NB4 (cell line): ENCODE data around the gene FBXL12.

Source experiments
- MYC ChIP-seq: IDR thresholded peaks from 2 replicates; pipeline ENCODE4 v1.6.1; 2011; ENCODE audit warnings: low read depth, low read length
- POLR2A ChIP-seq: IDR thresholded peaks from 2 replicates; pipeline ENCODE4 v1.6.1; 2011; ENCODE audit warnings: mild to moderate bottlenecking; ENCODE audit not compliant: insufficient read length; ENCODE audit errors: extremely low read depth
- TF ChIP-seq, protein P1 (sequence below): IDR thresholded peaks from one replicate; pipeline ENCODE4 v1.5.1; 2012; ENCODE audit warnings: low read depth, low read length

DNA sequence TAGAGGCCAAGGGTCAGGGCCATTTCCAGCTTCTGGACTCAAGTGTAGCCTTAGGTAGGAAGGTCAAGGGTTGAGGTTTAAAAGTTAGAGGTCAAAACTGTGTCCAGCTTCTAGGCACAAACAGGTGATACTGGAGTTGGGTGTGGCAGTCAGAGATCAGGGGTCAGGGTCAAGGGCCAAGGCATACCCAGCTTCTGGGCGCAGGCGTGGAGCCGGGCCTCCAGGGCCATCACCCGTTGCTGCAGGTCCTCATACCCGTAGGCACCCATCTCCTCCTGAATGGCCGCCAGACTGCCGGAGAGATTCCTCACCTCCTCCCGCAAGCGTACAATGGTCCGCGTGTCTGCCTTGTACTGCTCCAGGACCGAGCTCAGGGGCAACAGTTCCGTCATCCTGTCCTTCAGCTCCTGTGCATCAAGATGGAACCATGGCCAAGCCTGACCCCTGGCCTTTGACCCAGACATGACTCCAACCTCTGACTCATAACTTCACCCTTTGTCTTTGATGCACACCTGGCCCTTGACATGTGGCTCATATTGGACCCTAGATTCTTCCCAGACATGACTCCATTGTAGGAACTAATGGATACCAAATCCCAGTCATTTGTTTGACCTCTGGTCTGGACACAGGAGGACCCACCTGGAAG lies 38.3 kb upstream of the FBXL12 start:
- TF ChIP-seq, protein P1, sequence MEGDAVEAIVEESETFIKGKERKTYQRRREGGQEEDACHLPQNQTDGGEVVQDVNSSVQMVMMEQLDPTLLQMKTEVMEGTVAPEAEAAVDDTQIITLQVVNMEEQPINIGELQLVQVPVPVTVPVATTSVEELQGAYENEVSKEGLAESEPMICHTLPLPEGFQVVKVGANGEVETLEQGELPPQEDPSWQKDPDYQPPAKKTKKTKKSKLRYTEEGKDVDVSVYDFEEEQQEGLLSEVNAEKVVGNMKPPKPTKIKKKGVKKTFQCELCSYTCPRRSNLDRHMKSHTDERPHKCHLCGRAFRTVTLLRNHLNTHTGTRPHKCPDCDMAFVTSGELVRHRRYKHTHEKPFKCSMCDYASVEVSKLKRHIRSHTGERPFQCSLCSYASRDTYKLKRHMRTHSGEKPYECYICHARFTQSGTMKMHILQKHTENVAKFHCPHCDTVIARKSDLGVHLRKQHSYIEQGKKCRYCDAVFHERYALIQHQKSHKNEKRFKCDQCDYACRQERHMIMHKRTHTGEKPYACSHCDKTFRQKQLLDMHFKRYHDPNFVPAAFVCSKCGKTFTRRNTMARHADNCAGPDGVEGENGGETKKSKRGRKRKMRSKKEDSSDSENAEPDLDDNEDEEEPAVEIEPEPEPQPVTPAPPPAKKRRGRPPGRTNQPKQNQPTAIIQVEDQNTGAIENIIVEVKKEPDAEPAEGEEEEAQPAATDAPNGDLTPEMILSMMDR = no peak
- no peak for TF ChIP-seq POLR2A
- no peak for TF ChIP-seq MYC
